GM19099 (cell line): ENCODE results near the gene NR2C2AP.

Experiments
- POLR2A ChIP-seq: IDR thresholded peaks from 3 replicates; pipeline ENCODE4 v1.6.1; 2011; ENCODE audit warnings: low read depth; ENCODE audit not compliant: insufficient read length; ENCODE audit errors: extremely low read depth

NR2C2AP gene

DNA sequence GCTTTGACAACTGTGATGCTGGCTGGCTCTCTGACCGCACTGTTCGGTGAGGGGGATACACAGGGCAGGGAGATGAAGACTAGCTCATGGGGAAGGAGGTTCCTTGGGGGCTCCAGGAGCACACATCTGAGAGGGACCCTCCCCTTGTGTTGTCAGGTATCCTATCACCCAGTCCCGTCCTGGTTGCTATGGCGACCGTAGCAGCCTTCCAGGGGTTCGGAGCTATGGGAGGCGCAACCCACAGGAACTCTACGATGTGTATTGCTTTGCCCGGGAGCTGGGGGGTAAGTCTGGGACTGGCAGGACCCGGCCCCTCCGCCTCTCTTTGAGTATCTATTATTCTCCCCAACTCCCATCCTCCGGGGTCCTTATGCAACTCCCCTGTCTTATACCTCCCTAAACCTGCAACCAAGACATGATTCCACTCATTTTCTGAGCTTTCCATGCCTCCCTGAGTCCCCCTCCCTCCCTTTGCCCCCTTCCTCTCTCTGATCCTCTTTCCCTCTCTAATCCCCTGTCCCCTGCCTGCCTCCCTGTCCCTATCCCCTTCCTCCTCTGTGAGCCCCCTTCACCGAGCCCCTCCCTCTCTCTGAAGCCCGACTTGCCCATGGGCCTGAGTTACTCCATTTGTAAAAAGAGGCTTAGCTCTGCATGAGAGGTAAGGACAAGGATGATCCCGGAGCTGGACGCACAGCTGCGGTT lies 21.1 kb upstream of the NR2C2AP start:
- no peak for TF ChIP-seq POLR2A

DNA sequence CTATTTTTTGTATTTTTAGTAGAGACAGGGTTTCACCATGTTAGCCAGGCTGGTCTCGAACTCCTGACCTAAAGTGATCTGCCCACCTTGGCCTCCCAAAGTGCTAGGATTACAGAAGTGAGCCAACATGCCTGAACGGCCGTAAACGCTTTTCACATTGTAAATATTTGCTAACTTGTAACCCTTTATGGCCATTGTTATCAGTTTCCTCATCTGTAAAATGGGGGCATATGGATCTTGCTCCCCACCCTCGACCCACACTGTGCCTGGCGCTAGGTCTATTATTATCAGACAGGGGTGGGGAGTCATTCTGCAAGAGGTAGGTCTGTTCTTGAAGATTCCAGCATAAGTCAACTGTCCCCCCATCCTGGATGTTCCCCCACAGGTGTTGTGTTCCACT lies 20.4 kb upstream of the NR2C2AP start:
- no peak for TF ChIP-seq POLR2A

DNA sequence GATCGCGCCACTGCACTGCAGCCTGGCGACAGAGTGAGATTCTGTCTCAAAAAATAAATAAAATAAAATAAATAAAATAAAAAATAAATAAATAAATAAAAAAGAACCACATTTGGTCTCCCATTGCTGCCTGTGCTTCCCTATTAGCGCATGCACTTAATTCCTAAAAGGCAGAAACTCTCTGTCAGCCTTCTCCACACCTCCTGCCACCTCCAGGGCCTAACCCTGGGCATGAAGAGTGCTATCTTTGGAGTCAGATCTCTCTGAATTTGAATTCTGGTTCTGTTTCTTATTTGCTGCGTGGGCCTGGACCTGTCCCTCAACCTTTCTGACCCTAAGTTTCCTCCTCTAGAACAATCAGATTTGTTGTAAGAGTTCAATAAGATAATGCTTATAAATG lies 19.8 kb upstream of the NR2C2AP start:
- TF ChIP-seq POLR2A: no peak

DNA sequence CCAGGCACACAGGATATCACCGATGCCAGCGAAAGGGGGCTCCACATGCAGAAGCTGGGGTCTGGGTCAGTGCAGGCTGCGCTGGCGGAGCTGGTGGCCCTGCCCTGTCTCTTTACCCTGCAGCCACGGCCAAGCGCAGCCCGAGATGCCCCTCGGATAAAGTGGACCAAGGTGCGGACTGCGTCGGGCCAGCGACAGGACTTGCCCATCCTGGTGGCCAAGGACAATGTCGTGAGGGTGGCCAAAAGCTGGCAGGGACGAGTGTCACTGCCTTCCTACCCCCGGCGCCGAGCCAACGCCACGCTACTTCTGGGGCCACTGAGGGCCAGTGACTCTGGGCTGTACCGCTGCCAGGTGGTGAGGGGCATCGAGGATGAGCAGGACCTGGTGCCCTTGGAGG lies 15.7 kb upstream of the NR2C2AP start:
- TF ChIP-seq POLR2A: no peak

DNA sequence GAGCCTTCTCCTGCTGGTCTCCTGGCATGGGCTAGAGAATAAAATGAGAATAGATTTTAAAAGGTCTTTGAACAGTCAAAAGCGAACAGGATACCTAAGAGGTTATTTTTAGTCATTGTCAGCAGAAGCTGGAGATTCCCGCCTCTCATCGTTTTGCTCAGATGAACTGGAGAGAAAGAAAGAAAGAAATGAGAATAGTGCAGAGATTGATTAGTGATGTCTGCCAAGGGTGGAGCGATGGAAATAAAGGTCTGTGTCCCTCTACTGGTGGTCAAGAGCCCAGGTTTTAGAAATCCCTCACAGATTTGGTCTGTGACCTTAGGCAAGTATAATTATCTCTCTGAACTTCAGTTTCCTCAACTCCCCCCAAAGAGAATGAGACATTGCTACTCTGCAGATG lies 13.9 kb upstream of the NR2C2AP start:
- TF ChIP-seq POLR2A: no peak

DNA sequence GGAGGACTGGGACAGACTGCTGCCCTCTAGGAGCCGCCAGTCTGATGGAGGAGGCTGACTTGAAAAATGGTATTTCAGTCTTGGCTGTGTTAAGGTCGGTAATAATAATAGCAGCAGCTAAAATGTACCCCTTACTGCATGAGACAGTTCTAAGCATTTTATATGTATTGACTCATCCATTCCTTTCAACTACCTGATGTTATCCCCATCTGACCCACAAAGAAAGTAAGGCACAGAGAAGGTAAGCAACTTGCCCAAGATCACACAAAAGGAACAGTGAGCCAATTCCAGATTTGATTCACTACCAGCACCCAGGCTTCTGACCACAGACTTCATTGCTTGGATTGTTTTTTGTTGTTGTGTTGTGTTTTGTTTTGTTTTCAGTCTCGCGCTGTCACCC lies 12.6 kb upstream of the NR2C2AP start:
- no peak for TF ChIP-seq POLR2A

DNA sequence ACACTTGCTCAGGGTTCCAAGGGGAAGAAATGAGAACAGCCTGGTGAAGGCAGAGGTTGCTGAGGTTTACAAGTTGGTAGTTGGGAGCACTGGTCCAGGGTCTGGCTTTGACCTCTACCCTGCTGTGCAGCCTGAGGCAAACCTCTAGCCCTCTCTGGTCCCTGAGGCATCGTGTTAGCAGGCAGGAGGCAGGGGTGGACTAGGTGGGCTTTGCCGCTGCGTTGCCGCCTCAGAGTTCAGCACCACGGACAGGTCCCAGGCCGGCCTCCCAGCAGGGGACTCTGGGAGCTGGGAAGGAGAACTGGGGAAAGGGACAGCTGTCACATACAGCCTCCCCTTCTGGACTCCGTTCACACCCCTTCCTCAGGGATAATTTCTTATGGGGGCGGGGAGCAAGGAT lies 11.7 kb upstream of the NR2C2AP start:
- TF ChIP-seq POLR2A: no peak

DNA sequence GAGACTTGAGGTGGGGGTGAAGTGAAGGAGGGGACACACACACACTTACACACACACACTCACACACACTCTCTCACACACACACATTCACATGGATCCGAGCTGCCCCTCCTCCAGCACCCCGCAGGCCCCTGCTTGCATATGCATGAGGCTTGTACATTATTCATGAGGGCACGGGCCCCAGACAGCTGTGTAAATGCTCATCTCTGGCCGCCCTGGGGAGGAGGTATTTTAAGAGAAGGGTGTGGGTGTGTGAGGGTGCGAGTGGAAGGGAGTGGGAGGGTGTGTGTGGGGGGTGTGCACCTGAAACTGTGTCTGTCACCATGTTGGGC lies 10.9 kb upstream of the NR2C2AP start:
- TF ChIP-seq POLR2A: no peak

DNA sequence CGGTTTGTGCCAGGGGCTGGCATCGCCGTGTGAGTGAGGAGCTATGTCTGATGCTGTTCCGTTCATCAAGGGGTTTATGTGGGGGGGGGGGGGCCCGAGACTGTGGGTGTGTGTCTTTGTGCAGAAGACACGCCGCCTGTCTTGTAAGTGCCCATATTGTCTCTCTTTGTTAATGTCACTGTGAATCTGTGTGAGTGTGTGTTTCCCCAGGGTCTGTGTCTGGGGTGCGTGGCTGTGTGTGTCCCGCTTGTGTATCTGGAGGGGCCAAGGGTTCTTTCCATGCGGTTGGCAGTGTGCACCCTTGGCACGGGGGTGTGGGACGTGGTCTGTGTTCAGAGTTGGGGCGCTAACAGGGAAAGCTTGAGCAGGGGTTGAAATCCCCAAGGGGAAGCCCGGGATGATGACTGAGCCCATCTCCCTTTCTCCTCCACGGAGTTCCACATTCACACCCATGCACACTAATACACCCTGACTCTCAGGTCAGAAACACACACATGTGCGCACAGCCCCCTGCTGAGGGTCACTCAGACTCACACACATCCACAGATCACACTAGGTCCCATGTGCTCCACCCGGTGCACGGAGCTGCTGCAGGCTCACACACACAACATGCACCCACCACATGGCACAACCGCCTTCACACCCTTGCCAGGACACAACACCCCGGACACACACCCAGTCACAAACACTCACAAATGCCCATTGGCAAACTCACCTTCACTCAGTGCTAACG lies 10.4 kb upstream of the NR2C2AP start:
- TF ChIP-seq POLR2A: no peak

DNA sequence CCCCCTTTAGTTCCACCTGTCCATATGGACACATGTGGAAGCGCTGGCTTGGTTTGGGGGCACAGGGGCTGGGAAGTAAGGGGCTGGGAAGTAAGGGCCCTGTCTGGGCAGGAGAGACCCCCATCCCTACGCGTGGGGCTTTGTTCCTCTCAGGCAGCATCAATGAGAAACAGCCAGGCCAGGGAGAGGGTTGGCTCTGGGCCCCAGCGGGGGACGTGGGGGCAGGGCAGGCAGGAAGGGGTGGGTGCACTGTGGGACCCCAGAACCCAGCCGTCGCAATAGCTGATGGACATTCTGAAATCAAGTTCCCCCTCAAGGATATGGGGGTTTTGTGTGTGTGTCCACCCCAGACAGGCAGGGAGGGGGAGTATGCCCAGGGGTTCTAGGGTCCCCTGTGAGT lies 9.7 kb upstream of the NR2C2AP start:
- TF ChIP-seq POLR2A: no peak

DNA sequence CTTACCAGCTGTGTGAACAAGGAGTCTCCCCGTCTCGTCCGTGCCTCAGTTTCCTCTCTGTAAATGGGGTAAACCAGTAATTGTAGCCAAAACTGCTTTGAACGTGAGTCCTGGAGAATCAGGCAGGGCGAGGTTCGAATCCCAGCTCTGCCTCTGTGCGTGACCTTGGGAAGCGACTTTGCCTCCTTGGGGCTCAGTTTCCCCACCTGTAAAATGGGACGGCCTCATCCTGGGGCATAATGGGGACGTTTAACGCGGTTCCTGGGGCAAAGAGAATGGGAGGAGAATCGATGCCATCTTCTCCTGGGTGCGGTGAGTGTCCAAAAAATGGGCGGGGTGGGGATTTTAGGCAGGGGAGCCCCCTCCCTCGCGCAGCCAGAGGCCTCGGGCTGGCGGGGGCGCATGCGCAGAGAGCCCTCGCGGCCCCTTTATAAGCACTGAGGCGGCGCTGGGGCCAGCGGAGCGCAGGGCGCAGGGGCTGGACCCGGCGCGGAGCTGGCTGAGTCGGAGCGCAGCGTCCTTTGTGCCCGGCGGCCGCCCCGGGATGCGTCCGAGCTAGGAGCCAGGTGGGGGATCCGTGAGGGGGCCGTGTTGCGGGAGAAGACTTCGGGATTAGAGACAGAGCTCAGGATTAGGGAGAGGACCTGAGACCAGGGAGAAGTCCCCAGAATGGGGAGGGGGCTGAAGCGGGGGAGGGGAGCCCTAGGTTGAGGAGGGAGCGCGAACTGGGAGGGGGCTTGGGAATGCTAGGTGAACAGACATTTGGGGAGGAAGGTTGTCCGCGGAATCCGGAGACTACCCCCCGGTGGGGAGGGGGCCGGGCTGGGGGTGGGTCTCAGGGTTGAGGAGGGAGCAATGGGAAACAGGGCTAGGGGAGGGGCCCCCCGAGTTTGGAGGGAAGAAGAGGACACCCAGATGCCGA lies 8.5 kb upstream of the NR2C2AP start, which contains the start of gene NCAN:
NCAN (plus strand) TSS at position 460 of the 922 bp plus-strand sequence. CDS start 4,996 bp downstream, outside the sequence.
- TF ChIP-seq POLR2A: no peak

DNA sequence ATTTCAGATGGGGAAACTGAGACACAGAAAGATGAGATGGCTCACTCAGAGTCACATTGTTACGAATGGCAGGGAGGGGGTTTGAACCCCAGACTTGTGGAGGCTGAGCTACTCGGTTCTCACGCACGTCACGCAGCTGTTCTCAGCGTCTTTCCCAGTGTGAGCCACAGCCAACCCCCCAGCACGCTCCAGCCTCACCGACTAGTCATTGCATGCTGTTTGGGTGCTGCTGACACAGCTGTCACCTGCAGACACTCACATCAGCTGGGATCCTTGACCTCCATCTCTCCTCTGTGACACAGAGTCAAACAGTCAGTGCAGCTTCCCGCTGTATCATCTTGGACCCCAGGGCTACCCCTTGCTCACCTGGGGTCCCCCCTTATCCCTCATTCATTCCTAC lies 6.2 kb upstream of the NR2C2AP start:
- no peak for TF ChIP-seq POLR2A

DNA sequence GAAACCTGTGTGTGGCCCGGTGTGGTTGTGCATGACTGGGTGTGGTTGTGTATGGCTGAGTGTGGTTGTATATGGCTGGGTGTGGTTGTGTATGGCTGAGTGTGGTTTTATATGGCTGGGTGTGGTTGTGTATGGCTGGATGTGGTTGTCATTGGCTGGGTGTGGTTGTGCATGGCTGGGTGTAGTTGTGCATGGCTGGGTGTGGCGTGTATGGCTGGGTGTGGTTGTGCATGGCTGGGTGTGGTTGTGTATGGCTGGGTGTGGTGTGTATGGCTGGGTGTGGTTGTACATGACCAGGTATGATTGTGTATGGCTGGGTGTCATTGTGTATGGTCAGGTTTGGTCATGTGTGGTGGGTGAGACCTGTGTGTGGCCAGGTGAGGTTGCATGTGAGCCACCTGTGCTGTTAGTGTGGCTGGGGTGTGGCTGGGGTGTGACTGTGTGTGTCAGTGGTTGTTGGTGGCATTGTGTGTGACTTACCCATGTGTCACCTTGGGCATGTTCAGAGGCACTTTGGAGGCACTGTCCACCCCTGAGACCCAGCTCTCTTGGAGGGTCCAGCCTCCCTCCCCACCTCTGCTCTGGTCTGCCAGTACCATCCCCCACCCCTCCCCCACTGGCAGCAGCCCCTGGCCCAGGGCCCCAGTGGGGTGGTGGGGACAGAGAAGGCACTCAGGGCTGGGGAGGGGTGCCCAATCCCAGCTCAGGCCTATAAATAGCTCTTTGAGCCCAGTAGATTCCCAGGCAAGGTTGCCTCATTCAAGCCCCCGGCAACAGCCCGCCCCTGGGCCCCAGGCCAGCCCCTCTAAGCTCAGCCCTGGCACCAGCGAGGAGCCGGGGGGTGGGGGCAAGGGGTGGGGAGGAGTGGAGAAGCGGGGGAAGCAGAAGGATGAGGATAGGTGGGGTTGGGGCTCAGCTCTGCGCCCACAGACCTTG lies 4.7 kb upstream of the NR2C2AP start:
- no peak for TF ChIP-seq POLR2A

DNA sequence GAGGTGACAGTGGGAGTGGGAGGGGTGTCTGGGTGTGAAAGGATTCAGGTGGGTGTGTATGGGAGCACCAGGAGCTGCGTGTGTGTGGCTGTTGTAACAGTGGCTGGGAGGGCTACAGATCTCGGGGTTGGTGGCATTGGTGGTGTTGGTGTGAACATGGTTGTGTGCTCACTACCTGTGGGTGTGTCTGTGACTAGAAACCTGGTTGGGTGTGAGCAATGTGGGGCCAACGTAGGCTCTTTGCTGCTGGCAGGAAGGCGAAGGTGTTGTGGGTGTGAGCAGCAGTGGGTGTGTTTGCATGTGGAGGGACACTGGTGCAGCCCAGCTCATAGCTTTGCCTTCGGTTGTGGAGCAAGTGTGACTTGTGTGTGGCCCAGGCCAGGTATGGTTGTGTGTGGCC lies 3.7 kb upstream of the NR2C2AP start:
- TF ChIP-seq POLR2A: no peak

DNA sequence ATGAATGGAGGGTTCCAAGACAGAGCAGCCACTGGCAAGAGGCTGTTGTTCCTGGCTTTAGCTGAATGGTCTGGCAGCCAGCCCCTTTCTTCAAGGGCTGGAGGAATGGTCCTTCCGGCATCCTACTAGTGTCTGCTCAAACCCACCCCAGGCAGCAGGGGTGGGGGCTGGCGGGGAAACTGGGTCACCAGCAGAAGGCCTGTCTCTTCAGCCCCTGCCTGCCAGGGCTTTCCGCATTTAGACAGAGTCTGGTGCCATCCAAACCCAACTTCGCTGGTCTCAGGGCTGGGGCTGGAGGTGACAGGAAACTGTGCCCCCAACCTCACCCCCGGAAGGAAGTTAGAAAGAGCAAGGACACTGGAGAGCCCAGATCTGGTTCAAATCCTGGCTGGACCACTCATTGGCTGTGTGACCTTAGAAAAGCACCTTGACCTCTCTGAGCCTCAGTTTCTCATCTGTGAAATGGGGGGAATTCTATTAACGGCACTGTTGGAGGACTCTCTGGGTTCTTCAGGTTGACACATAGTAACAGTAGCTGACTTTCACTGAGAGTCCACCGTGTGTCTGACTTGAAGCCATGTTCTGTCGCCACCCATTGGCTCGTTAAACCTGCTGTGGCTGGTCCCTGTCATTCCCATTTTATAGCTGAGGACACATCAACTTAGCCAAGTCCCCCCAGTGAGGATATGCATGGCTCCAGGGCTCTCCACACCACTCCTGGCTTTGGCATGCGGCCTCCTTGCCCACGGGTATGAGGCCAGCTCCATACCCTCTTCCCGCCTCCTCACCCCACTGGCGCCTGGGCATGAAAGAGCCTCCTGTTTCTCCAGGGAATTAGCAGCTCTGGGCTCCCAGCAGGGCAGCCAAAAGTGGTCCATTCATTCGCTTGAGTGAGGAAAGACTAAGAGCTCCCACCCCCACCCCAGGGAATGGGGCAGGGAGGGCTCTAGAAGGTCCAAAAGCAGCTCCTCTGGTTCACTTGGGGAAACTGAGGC lies 2.5 kb upstream of the NR2C2AP start:
- no peak for TF ChIP-seq POLR2A
